GM23248 (cell line): ENCODE data around the gene TM9SF3. TPM values are rescaled to one million over a fixed set of nuclear protein-coding genes. Genes with fewer than 3 reads are reported as not detected.
"Not testable (repeated sequence)": the region's sequence is repeated elsewhere in the genome, so short reads cannot be mapped to it uniquely, and the experiment has no call there.

Experiments used
- DNase-seq: peaks from one replicate; pipeline ENCODE4 v3.0.0-alpha.2; 2015
- H2AFZ ChIP-seq: fragments of 200-600 bp; sonication (generic); 2 replicates; pipeline ENCODE4 v1.6.1; 2016; ENCODE audit warnings: antibody characterized with exemption
- H3F3A ChIP-seq: fragments of 200-600 bp; sonication (generic); 2 replicates; pipeline ENCODE4 v1.6.1; 2016; ENCODE audit warnings: mild to moderate bottlenecking, antibody characterized with exemption, mixed run types; ENCODE audit not compliant: insufficient read depth
- H3K27ac ChIP-seq: fragments of 200-600 bp; sonication (generic); 2 replicates; pipeline ENCODE4 v1.5.1; 2016; ENCODE audit warnings: mild to moderate bottlenecking
- H3K27me3 ChIP-seq: fragments of 200-600 bp; sonication (generic); replicated peaks from 2 replicates; pipeline ENCODE4 v1.6.1; 2016; ENCODE audit warnings: mild to moderate bottlenecking; ENCODE audit not compliant: insufficient read depth
- H3K36me3 ChIP-seq: fragments of 200-600 bp; sonication (generic); 2 replicates; pipeline ENCODE4 v1.6.1; 2016; ENCODE audit warnings: low read depth, mild to moderate bottlenecking
- H3K4me1 ChIP-seq: fragments of 200-600 bp; sonication (generic); 2 replicates; pipeline ENCODE4 v1.6.1; 2016; ENCODE audit warnings: mild to moderate bottlenecking; ENCODE audit not compliant: insufficient read depth
- H3K4me2 ChIP-seq: fragments of 200-600 bp; sonication (generic); one replicate; pipeline ENCODE4 v1.6.1; 2016; ENCODE audit warnings: mild to moderate bottlenecking; ENCODE audit not compliant: unreplicated experiment
- H3K4me3 ChIP-seq: fragments of 200-600 bp; sonication (generic); 2 replicates; pipeline ENCODE4 v1.5.1; 2016; ENCODE audit warnings: mild to moderate bottlenecking
- H3K79me2 ChIP-seq: fragments of 200-600 bp; sonication (generic); 2 replicates; pipeline ENCODE4 v1.6.1; 2016; ENCODE audit warnings: mild to moderate bottlenecking; ENCODE audit not compliant: insufficient read depth
- H3K9ac ChIP-seq: fragments of 200-600 bp; sonication (generic); 2 replicates; pipeline ENCODE4 v1.6.1; 2016; ENCODE audit warnings: mild to moderate bottlenecking
- H3K9me2 ChIP-seq: fragments of 200-600 bp; sonication (generic); 2 replicates; pipeline ENCODE4 v1.6.1; 2016; ENCODE audit warnings: mixed run types, mild to moderate bottlenecking, moderate library complexity; ENCODE audit not compliant: insufficient read depth
- H3K9me3 ChIP-seq: fragments of 200-600 bp; sonication (generic); one replicate; pipeline ENCODE4 v1.6.1; 2017; ENCODE audit warnings: low read depth
- H4K20me1 ChIP-seq: fragments of 200-600 bp; sonication (generic); 2 replicates; pipeline ENCODE4 v1.6.0; 2016; ENCODE audit not compliant: insufficient read depth
- EZH2 ChIP-seq: fragments of 200-600 bp; sonication (generic); IDR thresholded peaks from 2 replicates; pipeline ENCODE4 v1.6.1; 2018; ENCODE audit warnings: antibody characterized with exemption, mild to moderate bottlenecking; ENCODE audit not compliant: insufficient read depth, poor library complexity, severe bottlenecking
- EZH2phosphoT487 ChIP-seq: fragments of 200-600 bp; sonication (generic); IDR thresholded peaks from 2 replicates; pipeline ENCODE4 v1.6.1; 2018; ENCODE audit warnings: antibody characterized with exemption, moderate library complexity, mild to moderate bottlenecking, low read depth; ENCODE audit not compliant: insufficient read depth
- WGBS, 2 experiments: methylation state at CpG; one replicate each; pipeline ENCODE4 v1.1.6; 2015 to 2017; ENCODE audit warnings: low lambda C conversion rate in 2 of 2, low coverage in 1 of 2; ENCODE audit errors: missing lambda C conversion rate in 2 of 2; 5-methylcytosine and 5-hydroxymethylcytosine counted together
- in situ Hi-C: fragments of 300-500 bp; cut with MboI; formaldehyde crosslinking; loops from 2 replicates; pipeline ENCODE4 v1.15.0; 2020
- polyA plus RNA-seq: library from polyadenylated mRNA; unstranded; fragments of >200 nt; fragmentation: Nextera tagmentation; extraction: Ambion mirVana; gene quantifications from 2 replicates; pipeline ENCODE4 v1.2.1, GENCODE V29; 2016
- total RNA-seq: library from RNA; depleted of rRNA; stranded (reverse); fragments of >200 nt; shearing (Covaris generic); gene quantifications from 2 replicates; pipeline ENCODE4 v1.2.3, GENCODE V29; 2014

TM9SF3 gene
- total and polyA plus RNA-seq, 2 experiments from 2014 or later = 130 to 175 TPM

GRCh38 chr10:96548589-96548988 is 38.2 kb downstream of the TM9SF3 start:
- H4K20me1 ChIP-seq = no peaks in the 10 kb centered on the region

GRCh38 chr10:96545558-96545957 is 41.3 kb downstream of the TM9SF3 start:
- H3K4me1 ChIP-seq, H3F3A ChIP-seq, H3K9me2 ChIP-seq, H2AFZ ChIP-seq, H3K9ac ChIP-seq, H3K9me3 ChIP-seq, H4K20me1 ChIP-seq, H3K4me2 ChIP-seq, DNase-seq, H3K27ac ChIP-seq, H3K4me3 ChIP-seq, in situ Hi-C loops, H3K27me3 ChIP-seq: not testable (repeated sequence)
- Histone ChIP-seq H3K79me2 (peaks cover 86% of the 10 kb centered on the region), H3K36me3 (peaks cover 47% of the 10 kb centered on the region)
- 94 to 95% methylated on average over 10 of the region's 10 CpGs for WGBS, 2 experiments

More at GRCh38 chr10:96548589-96548988, 38.2 kb downstream of the TM9SF3 start:
- no peak overlapping the region for H3K4me3 ChIP-seq
- H3K4me1 ChIP-seq = no peaks in the 10 kb centered on the region
- in situ Hi-C loops = no loop called here
- DNase-seq = no peak
- H3K9me3 ChIP-seq = no peaks in the 10 kb centered on the region
- no peak for TF ChIP-seq EZH2phosphoT487
- TF ChIP-seq EZH2 = no peak
- H3K9me2 ChIP-seq = no peaks in the 10 kb centered on the region
- no peak overlapping the region for H3K27ac ChIP-seq
- H2AFZ ChIP-seq = no peak overlapping the region
- 86 to 92% methylated on average over 5 of the region's 5 CpGs for WGBS, 2 experiments
- peaks cover 75% of the 10 kb centered on the region for H3K36me3 ChIP-seq
- 0 out of 2 replicates have a peak, but pooled peaks cover 5% of the 10 kb centered on the region for H3F3A ChIP-seq
- peaks cover 86% of the 10 kb centered on the region for H3K79me2 ChIP-seq
- H3K9ac ChIP-seq = no peak overlapping the region
- no peak overlapping the region for H3K4me2 ChIP-seq
- no peaks in the 10 kb centered on the region for H3K27me3 ChIP-seq

GRCh38 chr10:96541921-96542320 is 44.9 kb downstream of the TM9SF3 start:
- Histone ChIP-seq H3K27me3 (no peaks in the 10 kb centered on the region), H3K9ac (no peak overlapping the region), H3K36me3 (peaks cover 37% of the 10 kb centered on the region), H2AFZ (no peak overlapping the region), H3K4me1 (no peaks in the 10 kb centered on the region), H3F3A (0 out of 2 replicates have a peak, but pooled peaks cover 5% of the 10 kb centered on the region), H3K4me3 (no peak overlapping the region), H3K27ac (no peak overlapping the region), H4K20me1 (no peaks in the 10 kb centered on the region), H3K9me3 (no peaks in the 10 kb centered on the region), H3K79me2 (peaks cover 93% of the 10 kb centered on the region), H3K9me2 (no peaks in the 10 kb centered on the region), H3K4me2 (no peak overlapping the region)
- WGBS, 2 experiments = 95 to 98% methylated on average over 2 of the region's 2 CpGs
- in situ Hi-C loops = no loop called here
- TF ChIP-seq EZH2 (no peak), EZH2phosphoT487 (no peak)
- DNase-seq = no peak

GRCh38 chr10:96540240-96540639 is 46.6 kb downstream of the TM9SF3 start:
- peaks cover 93% of the 10 kb centered on the region for H3K79me2 ChIP-seq
- no peak overlapping the region for H2AFZ ChIP-seq
- no peak overlapping the region for H3K4me2 ChIP-seq
- H3K27me3 ChIP-seq = no peaks in the 10 kb centered on the region
- DNase-seq = no peak
- no peaks in the 10 kb centered on the region for H3K4me1 ChIP-seq
- H3F3A ChIP-seq = 0 out of 2 replicates have a peak, but pooled peaks cover 4% of the 10 kb centered on the region
- no peaks in the 10 kb centered on the region for H3K9me3 ChIP-seq
- no peak overlapping the region for H3K9ac ChIP-seq
- TF ChIP-seq EZH2phosphoT487 (no peak), EZH2 (no peak)
- H3K27ac ChIP-seq = no peak overlapping the region
- no peaks in the 10 kb centered on the region for H3K9me2 ChIP-seq
- peaks cover 23% of the 10 kb centered on the region for H3K36me3 ChIP-seq
- H4K20me1 ChIP-seq = no peaks in the 10 kb centered on the region
- WGBS, 2 experiments = 96 to 98% methylated on average over 3 of the region's 3 CpGs
- in situ Hi-C loops = no loop called here
- H3K4me3 ChIP-seq = no peak overlapping the region

GRCh38 chr10:96538683-96539082 is 48.1 kb downstream of the TM9SF3 start:
- Histone ChIP-seq H2AFZ (no peak overlapping the region), H3K9ac (no peak overlapping the region), H3K4me1 (no peaks in the 10 kb centered on the region), H3K9me3 (no peaks in the 10 kb centered on the region), H3K4me3 (no peak overlapping the region), H3F3A (no peaks in the 10 kb centered on the region), H3K4me2 (no peak overlapping the region), H3K9me2 (no peaks in the 10 kb centered on the region), H3K27ac (no peak overlapping the region), H3K79me2 (peaks cover 93% of the 10 kb centered on the region), H3K36me3 (peaks cover 19% of the 10 kb centered on the region), H3K27me3 (no peaks in the 10 kb centered on the region), H4K20me1 (no peaks in the 10 kb centered on the region)
- TF ChIP-seq EZH2 = no peak
- TF ChIP-seq EZH2phosphoT487 = no peak
- WGBS, 2 experiments = 89 to 92% methylated on average over 1 of the region's 1 CpG
- no peak for DNase-seq
- in situ Hi-C loops = no loop called here
